Measurements from ENCODE around the gene SOD3. TPM values are rescaled to one million over a fixed set of nuclear protein-coding genes. Genes with fewer than 3 reads are reported as not detected.

The SOD3 gene
- total RNA-seq, 1 donor from 2014 or later = 198 TPM

DNA sequence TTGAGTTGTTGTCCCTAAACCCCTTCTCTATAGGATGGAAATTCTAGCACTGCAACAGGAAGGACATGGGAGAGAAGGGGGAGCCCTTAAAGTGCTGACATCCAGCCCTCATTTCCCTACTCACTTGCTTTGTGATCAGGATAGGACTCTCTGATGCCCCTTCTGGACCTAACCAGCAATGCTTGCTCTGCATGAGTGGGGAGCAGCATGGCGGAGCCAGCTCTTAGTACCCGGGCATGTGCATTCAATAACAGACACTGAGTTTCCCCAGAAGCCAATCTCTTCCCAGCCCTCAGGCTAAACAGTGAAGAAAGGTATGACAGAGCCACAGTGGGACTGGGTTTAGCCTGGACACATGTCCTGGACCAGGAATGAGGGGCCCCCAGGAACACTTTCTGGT lies 14.0 kb downstream of the SOD3 start:
- TF ChIP-seq, protein P1, sequence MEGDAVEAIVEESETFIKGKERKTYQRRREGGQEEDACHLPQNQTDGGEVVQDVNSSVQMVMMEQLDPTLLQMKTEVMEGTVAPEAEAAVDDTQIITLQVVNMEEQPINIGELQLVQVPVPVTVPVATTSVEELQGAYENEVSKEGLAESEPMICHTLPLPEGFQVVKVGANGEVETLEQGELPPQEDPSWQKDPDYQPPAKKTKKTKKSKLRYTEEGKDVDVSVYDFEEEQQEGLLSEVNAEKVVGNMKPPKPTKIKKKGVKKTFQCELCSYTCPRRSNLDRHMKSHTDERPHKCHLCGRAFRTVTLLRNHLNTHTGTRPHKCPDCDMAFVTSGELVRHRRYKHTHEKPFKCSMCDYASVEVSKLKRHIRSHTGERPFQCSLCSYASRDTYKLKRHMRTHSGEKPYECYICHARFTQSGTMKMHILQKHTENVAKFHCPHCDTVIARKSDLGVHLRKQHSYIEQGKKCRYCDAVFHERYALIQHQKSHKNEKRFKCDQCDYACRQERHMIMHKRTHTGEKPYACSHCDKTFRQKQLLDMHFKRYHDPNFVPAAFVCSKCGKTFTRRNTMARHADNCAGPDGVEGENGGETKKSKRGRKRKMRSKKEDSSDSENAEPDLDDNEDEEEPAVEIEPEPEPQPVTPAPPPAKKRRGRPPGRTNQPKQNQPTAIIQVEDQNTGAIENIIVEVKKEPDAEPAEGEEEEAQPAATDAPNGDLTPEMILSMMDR (IDR thresholded peaks at IDR 0.05) = peak; percentile 10
- ATAC-seq = no peak
- intact Hi-C loops (cut with DNase I) = no loop called here
- Histone ChIP-seq H3K9me3 (no peaks in the 10 kb centered on the region), H3K27me3 (no peaks in the 10 kb centered on the region), H3K36me3 (no peaks in the 10 kb centered on the region), H3K4me1 (no peaks in the 10 kb centered on the region), H3K27ac (no peak overlapping the region), H3K4me3 (no peak overlapping the region)
- DNase-seq = no peak

DNA sequence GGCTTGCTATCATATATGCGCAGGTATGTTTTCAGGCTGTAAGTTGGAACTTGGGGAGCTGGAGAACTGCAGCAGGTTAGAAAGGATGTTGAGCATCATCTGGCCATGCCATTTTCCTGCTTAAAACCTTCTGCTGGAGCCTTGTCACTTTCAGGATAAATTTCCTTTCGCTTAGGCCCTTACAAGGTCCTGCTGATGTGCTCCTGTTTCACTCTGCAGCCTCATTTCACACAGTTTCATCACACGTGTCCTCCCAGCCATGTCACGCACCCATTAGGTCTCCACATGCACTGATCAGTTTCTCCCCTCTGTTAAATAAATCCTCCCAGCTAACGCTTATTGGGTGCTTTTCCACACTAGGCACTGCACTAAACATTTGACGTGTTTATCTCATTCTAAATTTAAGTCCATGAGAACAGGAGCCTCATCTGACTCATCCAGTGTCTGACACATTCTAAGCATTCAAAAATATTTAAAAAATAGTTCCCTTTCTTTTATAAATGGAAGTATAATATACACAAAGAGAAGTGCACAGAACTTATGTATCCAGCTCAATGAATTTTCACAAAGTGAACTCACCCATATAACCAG lies 14.5 kb downstream of the SOD3 start:
- Histone ChIP-seq H3K36me3 (no peaks in the 10 kb centered on the region), H3K27me3 (no peaks in the 10 kb centered on the region), H3K4me3 (no peak overlapping the region), H3K4me1 (no peaks in the 10 kb centered on the region), H3K9me3 (no peaks in the 10 kb centered on the region), H3K27ac (no peak overlapping the region)
- intact Hi-C loops (cut with DNase I) = no loop called here
- DNase-seq (no peak), ATAC-seq (no peak)
- TF ChIP-seq, protein P1 (IDR thresholded peaks at IDR 0.05) = no peak

DNA sequence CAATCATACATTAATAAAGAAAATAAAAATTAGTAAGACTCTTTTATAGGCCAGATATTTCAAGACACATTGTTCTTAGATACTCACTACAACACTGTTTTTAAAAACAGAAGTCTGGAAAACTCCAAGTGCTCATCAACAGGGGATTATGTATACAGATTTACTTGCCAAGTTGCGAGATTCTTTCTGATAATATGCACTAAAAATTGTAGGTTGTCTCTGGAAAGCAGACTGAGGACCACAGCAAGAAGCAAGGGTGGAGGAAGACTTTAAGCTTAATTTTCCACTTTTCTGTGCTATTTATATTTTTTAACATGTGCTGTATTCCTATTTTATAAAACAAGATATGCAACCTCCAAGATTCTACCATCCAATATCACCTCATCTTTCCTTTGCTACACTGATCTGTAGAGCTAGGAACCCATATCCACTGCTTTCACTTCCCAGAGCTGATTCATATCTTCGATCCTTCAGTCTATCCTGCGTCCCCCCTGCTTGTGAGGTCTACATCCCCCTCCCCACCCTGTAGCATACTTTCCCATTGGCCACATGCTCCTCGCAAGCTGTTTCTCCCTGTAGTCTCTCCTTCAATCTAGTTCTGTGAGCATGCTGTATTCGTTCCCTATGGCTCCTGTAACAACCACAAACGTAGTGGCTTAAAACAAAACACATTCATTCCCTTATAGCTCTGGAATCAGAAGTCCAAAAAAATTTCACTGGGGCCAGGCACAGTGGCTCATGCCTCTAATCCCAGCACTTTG lies 15.7 kb downstream of the SOD3 start:
- Histone ChIP-seq H3K9me3 (no peaks in the 10 kb centered on the region), H3K27ac (no peak overlapping the region), H3K36me3 (no peaks in the 10 kb centered on the region), H3K27me3 (no peaks in the 10 kb centered on the region), H3K4me3 (no peak overlapping the region), H3K4me1 (no peaks in the 10 kb centered on the region)
- intact Hi-C loops (cut with DNase I) = no loop called here
- DNase-seq (no peak), ATAC-seq (no peak)
- TF ChIP-seq, protein P1 (IDR thresholded peaks at IDR 0.05) = no peak

DNA sequence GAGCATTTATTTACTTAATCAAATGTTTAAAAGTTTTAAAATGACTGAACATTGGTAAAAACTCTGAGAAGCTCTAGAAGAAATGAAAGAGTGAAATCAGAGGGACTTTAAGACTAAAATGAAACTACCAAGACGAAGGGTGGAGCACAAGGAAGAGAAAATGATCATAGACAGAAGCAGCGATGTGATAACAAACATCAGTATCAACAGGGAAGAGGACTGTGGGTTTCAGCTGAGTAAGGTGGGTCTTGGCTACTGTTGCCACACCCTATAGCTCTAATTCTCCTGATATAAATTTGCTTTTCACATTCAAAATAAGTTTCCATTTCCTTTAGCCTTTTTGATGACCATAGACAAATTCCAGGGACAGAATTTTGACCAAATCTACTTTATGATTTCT lies 18.4 kb downstream of the SOD3 start:
- intact Hi-C loops (cut with DNase I) = no loop called here
- no peak for ATAC-seq
- H3K27me3 ChIP-seq = no peaks in the 10 kb centered on the region
- no peak for DNase-seq
- H3K4me3 ChIP-seq = no peak overlapping the region
- TF ChIP-seq, protein P1 (IDR thresholded peaks at IDR 0.05) = no peak
- no peaks in the 10 kb centered on the region for H3K9me3 ChIP-seq
- no peak overlapping the region for H3K27ac ChIP-seq
- no peaks in the 10 kb centered on the region for H3K4me1 ChIP-seq
- H3K36me3 ChIP-seq = no peaks in the 10 kb centered on the region

DNA sequence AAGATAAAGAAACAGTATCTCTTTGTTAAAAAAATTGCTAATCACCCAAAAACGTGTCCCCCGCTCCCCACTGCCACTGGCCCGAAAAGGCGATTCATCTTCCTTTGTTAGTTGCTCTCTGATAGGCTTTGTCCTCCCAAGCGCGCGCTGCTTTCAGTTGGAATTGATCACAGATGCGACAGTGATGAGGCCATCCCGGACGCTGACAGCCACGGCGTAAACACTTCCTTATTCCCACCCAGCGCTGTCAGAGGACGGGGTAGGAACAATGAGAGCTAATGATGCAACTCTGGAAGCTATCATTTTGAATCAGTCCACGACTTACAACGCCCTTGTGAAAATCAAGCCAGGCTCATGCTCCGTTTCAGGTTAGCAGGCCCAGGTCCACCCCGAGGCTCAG lies 21.4 kb downstream of the SOD3 start:
- no peaks in the 10 kb centered on the region for H3K27me3 ChIP-seq
- H3K4me3 ChIP-seq = no peak overlapping the region
- H3K27ac ChIP-seq = no peak overlapping the region
- no peaks in the 10 kb centered on the region for H3K4me1 ChIP-seq
- TF ChIP-seq, protein P1 (IDR thresholded peaks at IDR 0.05) = no peak
- H3K36me3 ChIP-seq = no peaks in the 10 kb centered on the region
- ATAC-seq (no peak), DNase-seq (no peak)
- no peaks in the 10 kb centered on the region for H3K9me3 ChIP-seq
- intact Hi-C loops (cut with DNase I) = no loop called here

All from upper lobe of right lung (tissue), 1 donor.